ENCODE data around the gene SEPTIN5.

Gene SEPTIN5

GRCh38 chr22:19747551-19747950 is 33.2 kb downstream of the SEPTIN5 start:
- no peak for DNase-seq (ENCODE audit: low read depth in 2 of 2, low spot score in 1 of 2)

- DNase-seq (ENCODE audit: low read depth in 2 of 2, low spot score in 1 of 2) = no peak
Measured at GRCh38 chr22:19748139-19748538, 33.8 kb downstream of the SEPTIN5 start.

GRCh38 chr22:19748991-19749664 is 34.8 kb downstream of the SEPTIN5 start:
- DNase-seq (ENCODE audit: low read depth in 2 of 2, low spot score in 1 of 2) = no peak

DNA sequence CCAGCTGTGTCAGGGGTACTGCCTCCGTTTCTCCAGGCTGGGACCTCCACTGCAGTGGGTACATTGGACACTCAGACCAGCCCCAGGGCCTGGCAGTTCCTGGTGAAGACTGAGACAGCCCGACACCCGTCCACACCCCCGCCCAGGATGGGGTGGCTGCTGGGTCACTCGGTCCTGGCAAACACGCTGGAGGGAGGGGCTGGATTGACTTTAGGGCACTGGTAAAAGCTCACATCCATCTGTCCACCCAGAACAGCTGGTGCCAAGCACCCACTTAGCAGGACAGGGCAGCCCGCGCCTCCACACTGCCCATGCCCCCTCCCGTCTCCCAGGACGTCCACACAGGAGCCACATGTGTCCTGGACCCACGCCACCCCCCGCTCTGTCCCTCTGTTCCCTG is 35.6 kb downstream of the SEPTIN5 start:
- no peak for DNase-seq (ENCODE audit: low read depth in 2 of 2, low spot score in 1 of 2)

DNA sequence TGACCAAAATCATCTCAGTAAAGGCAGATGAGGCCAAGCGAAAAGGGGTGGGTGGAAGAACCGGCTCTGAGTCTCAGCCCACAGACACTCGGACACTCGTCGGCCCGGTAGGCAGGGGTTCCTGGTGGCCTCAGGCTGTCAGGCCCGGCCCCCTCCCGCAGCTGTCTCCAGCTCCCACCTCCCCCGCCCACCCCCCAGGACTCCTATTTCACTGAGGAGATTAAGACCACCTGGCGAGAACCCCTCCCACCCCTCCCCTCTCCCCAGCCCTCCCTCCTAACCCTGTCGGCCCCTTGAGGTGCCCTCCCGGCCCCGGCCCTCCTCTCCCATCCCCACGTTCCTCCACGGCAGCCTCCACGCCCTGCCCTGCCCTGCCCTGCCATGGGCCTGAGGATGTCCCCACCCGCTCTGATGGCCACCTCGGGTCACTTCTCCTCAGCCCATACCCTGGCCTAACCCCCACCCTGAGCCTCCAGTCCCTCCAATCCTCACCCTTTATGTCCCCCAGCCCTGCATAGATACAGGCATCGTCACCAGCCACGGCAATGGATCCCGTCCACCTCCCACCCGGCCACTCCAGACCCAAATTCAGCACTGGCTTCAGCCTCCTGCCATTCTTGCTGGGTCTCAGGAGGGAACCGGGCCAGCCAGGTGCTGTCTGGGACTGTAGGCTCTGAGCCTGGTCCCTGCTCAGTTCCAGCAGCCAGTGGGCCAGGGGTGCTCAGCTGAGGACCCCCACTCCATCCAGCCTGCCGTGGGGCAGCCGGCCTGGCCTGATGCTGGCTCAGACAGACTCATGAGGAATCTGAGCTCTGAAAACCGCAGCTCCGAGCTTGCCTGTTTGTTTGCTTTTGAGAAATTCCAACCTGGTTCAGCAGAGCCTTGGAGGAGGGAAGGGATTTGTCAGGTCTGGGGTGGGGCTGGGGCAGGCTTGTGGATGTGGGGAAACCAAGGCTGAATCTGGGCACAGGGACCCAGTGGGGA is 36.5 kb downstream of the SEPTIN5 start:
- DNase-seq (ENCODE audit: low read depth in 2 of 2, low spot score in 1 of 2) = no peak

DNA sequence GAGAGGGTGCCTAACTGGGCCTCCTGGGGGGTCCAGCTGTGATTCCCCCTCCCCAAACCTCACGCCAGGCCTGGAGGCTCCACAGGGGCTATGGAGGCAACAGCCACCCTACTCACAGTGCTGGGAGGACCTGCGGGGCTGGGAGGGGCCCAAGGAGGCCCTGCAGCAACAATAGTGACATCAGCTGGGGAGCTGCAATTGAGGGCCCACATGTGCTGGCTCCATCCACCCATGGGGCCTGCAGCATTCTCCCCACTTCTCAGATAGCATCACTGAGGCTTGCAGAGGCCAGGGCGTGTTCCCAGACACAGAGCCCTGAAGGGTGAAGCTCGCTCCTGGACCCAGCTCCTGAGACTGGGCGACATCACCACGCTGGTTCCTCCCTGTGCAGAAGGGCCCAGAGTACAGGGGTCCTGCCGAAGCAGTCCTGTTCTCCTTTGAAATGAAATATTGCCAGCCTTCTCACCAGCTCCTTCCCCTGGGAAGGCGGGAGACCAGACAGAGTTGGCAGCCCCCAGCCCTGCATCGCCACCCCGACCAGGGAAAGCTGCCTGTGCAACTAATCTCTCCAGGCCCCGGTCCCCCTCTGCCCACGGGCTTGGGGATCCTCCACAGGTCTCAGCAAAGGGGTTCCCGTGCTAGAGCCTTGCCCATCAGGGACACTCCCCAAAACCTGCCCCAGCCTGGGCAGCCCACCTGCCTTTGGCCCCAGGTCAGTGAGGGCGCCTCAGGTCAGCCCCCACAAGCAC is 37.4 kb downstream of the SEPTIN5 start:
- DNase-seq (ENCODE audit: low read depth in 2 of 2, low spot score in 1 of 2) = no peak

DNA sequence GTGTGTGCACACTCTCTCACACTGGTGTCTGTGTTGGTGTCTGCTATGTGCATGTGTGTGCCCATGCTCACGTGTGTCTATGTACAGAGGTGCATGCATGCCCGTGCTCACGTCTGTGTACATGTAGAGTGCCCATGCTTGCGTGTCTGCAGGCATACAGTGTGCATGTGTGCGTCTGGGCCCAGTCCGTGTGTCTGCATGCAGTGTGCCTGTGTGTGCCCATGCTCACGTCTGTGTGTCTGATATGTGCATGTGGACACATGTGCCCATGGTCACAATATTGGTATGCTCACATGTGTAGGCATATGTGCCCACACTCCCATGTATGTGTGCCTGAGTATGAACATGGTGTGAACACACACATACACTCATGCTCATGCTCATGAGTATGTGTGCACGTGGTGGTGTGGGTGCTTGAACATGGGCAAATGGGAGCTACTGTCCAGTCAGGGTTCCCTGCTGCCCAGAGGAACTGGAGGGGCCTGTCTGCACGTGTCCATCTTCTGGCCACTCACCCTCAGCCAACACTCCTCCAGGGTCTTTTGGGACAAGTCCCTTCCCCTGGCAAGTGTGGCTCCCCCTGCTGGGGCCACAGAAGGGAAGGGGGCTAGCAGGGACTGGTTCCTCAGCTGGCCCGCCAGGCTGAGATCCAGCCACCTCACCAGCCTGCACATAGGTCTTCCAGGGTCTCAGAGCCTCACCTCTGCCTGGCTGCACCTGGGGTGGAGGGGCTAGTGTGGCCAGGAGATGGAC is 39.0 kb downstream of the SEPTIN5 start:
- DNase-seq (ENCODE audit: low read depth in 2 of 2, low spot score in 1 of 2) = no peak

- DNase-seq (ENCODE audit: low read depth in 2 of 2, low spot score in 1 of 2) = no peak
Measured at GRCh38 chr22:19753996-19754700, 39.8 kb downstream of the SEPTIN5 start.

GRCh38 chr22:19754701-19755144 is 40.4 kb downstream of the SEPTIN5 start:
- no peak for DNase-seq (ENCODE audit: low read depth in 2 of 2, low spot score in 1 of 2)

DNA sequence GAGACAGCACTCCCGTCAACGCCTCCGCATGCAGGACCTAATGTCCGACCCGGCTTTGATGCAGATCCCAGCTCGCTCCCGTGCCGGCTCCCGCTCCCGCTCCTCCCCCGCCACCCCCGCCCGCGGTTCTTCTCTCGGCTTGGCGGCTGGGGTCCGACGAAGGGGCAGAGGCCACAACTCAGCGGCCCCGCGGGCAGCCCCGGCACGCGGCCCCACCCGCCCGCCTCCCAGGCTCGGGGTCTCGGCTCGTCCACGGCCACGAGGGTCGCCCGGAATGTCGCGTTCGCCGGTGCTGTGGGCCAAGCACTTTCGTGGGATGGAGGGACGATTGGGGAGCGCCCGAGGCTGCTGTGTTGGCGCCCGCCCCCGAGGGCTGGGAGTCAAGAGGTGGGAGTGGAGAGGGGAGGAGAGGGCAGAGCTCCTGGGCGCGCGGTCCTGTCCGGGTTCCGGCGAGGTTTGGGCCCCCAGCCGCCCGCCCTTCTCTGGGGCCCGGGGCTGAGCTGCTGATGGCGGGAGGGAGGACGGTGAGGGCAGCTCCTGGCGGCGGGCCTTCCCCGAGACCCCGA is 40.9 kb downstream of the SEPTIN5 start:
- DNase-seq (ENCODE audit: low read depth in 2 of 2, low spot score in 1 of 2) = no peak

- DNase-seq (ENCODE audit: low read depth in 2 of 2, low spot score in 1 of 2) = no peak
Measured at GRCh38 chr22:19755722-19756287, 41.5 kb downstream of the SEPTIN5 start.

DNA sequence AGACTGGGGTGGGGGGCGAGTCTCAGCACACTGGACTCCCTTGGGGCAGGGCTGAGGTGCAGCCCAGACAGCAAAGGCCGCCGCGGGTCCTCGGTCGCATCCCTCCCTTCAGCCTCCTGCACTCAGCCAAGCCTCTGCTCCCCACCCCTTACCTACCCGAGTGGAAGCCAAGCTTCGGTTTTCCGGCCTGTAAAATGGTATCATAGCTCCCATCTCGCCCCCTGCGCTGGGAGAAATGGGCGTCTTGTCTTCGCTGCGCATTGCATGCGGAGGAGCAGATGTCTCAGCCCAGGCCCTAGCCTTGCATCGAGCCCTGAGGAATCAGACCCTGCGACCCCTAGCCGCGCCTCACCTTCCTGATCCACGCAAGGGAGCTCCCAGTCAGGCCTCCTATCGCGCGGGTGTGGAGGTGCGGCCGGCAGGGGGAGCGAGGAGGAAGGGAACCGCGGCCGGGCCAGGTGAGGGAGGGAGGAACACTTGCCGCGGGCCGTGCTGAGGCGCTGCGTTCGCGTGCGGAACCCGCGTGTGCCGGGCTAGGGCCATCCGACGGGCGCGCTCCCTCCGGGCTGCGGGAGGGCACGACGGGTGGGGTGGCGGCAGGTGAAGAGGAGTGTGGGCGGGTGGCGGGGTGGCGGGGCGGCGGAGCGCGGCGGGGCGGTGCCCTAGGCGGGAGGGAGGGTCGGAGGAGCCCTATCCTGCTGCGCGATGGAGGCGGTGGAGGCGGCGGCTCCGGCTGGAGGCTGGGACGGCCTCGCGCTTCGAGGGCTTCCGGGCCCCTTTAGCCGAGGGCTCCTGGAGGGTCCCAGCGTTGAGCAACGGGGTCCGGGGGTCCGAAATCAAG is 42.2 kb downstream of the SEPTIN5 start:
- DNase-seq (ENCODE audit: low read depth in 2 of 2, low spot score in 1 of 2) = peak; percentile 23 to 35

GRCh38 chr22:19757140-19757984 is 43.1 kb downstream of the SEPTIN5 start:
- no peak for DNase-seq (ENCODE audit: low read depth in 2 of 2, low spot score in 1 of 2)

DNA sequence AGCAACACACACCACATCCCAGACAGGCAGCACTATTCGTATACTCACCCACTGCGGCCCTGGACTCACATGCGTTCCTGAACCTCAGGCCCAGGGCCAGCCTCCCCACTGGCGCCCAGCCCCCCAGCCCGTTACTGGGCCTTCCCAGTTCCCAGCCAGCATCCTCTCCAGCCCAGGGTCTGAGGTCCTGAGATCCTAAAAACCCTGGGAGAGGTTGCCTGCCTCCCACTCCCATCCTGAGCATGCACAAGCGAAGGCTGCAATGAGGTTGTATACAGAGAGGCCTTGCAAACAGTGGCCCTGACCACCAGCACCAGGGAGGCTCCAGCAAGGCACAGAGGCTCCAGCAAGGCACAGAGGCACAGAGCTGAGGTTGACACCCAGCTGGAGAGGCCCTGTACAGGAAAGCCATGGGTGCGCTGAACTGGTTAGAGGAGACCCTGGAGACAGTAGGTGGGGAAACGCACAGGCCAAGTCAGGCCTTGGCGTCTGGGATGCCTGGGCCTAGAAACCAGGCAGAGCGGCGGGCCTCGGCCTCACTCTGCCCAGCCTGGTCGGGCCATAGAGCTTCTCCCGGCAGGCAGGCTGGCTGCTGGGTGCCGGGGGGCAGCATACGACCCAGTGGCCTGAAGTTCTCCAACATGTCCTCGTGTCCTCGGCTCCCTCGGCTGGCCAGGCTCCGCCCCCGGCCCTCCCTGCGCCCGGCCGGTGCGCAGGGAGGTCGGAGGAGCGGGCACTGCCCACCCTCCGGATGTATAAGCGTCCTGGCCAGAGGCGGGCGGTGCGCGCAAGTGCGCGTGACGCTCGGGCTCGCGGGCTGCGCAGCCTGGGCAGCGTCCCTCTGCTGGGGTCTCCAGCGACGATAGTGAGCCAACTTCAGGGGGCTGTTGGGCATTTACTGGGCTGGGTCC is 43.9 kb downstream of the SEPTIN5 start:
- no peak for DNase-seq (ENCODE audit: low read depth in 2 of 2, low spot score in 1 of 2)

DNA sequence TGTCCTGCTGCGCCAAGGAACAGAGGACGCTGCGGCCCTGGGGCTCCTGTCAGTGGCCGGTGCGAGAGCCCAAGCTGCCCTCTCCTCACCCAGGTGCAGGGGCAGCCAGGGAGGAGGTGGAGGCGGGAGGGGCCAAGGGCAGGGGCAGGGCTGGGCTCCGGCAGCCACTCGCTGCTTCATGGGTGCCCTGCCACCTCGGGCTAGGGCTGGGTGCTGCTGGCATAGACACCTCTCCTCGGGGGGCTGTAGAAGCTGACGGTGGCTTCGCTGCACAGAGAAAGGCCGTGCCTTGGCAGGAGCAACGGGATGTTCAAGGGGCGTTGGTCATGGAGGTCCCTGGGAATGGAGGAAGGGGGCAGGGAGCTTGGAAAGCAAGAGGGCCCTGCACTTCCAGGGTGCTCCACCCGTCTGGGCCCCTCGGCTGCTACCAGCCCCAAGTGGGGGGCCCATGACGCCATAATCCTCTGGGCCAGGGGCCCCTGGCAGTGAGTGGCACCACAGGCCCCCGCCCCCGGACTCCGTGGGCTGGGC is 44.7 kb downstream of the SEPTIN5 start:
- no peak for DNase-seq (ENCODE audit: low read depth in 2 of 2, low spot score in 1 of 2)

DNA sequence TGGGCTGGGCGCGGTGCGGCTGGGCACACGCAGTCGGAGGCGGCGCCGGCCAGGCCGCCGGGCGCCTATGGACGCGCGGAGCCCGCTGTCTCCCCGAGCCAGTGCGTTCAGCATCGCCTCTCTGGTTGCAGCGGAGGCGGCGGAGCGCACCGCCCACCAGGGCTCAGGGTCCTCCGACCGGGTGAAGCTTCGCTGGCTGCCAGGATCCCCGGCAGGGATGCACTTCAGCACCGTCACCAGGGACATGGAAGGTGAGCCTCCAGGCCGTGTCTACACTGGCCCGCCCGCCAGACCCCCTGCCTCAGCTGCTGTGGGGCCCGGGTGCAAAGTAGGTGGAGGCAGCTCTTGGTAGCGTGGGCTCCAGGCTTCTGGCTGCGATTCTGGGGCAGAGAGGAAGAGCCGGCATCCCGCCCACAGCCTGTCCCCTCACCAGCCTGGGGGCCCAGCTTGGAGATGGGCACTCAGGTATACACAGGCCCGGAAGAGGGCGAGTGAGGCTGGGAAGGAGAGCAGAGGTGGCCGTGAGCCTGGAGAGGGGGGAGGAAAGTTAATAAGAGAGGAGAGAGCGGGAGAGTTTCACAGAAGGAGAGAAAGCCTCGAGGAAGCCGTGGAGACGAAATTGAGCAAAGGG is 45.2 kb downstream of the SEPTIN5 start:
- no peak for DNase-seq (ENCODE audit: low read depth in 2 of 2, low spot score in 1 of 2)

Data from stimulated activated CD8-positive, alpha-beta memory T cell treated with anti-CD3 and anti-CD28 coated beads, Interleukin-4, amount 100 ng/mL, for 4 hours (primary cell).